UCSD-AML1 (cell line): ENCODE data around the gene SCMH1.
"Not testable (repeated sequence)": the region's sequence is repeated elsewhere in the genome, so short reads cannot be mapped to it uniquely, and the experiment has no call there.

Experiments used
- DNase-seq: peaks from one replicate; lab custom pipeline; 2025; ENCODE audit not compliant: unreplicated experiment; lab: John Stamatoyannopoulos, UW

The SCMH1 gene

DNA sequence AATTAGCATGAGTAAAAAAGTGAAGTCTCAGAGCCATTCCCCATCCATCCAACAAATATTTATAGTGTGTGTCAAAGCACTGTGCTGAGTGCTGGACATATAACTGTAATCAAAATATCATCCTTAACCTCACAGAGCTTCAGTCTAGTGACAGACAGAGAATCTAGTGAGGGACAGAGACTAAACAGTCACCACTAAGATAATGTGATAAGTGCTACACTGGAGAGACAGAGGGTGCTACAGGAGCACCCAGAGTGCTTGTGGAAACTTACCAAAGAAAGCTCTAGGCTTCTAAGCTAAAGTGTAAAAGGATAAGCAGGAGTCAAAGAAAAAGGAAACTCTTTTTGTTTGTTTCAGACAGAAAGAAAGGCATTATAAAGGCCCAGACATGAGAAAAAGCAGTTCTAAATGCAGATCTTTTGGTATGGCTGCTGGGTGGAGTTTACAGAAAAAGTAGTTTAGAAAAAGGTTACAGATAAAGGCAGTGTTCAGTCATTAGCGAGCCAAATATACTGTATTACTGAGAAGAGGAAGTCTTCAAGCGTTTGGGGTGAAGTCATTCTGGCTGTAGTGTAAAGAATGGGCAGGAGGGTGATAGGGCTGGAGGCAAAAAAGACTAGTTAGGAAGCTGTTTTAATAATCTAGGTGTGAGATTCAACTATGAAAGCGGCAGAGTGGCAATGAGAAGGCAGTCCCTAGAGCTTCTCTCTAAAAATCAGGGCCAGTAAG, 83.8 kb downstream of the SCMH1 start:
- DNase-seq, result no peak

DNA sequence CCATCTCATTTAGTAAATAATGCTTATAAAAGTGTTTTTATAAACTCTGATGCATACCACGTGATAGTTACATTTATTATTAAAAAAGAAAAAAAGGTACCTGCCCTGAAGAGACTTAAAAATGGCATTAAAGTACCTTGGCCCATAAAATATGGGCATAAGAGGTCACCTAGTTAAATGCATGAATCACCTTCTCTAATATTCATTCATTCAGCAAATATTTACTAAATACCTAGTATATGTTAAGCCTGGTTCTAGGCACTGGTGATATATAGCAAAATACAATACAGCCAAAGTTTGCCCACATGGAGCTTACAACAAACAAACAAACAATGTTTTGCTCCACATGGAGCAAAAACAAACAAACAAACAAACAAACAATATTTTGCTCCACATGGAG, 87.0 kb downstream of the SCMH1 start:
- no peak for DNase-seq

DNA sequence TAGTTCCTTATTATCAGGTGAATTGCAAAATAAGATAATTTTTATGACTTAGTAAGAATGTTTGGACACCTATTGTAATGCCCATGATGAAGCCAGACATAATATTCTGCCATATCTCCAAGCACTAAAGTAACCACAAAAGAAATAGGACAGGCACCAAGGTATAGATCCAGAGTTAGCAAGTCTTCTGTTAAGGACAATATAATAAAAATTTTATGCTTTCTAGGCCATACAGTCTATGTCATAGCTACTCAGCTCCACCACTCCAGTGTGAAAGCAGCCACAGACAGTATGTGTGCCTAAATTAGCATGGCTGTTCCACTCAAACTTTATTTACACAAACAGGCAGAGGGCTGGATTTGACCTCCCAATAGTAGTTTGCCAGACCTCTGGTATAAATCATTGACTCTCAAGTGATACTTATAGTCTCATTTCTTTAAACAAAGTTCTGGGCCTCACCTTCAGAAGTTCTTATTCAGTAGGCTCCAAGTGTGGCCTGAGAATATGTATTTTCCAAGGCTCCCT, 88.3 kb downstream of the SCMH1 start:
- no peak for DNase-seq

DNA sequence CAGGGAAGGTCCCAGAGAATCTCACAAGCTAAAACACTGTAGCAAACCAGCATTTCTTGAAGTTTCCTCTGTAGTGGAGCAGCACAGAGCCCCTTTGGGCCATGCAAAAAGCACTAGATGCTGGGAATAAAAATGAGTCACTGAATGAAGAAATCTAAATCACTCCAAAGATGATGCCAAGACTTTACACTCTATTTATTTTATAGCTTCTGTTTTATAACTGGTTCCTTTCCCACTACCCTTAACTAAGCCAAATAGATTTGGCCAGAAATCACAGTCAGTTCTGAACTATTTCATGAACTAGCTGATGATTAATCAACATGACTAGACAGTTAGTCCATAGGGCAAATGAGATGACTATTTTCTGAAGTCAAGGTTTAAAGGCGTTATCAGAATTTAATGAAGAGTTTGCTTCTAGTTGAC, 89.5 kb downstream of the SCMH1 start:
- DNase-seq, result no peak

DNA sequence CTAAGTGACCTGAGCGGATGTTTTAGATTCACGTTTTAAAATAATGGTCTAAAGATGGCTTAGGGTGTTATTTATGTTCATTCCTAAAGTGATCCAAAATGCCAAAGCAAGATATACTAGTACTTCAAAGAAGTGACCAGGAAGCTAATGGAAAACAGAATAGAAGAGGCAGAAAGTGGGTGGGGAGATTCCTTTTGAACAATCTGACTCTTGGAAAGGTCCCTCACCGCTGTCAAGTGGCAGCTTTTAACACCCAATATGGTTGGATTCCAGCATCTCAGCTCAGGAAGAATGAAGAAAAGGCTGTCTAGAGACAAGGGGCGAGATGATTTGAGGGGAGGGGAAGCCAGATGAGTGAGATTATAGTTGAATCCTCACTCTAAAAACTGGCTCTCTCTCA, 90.3 kb downstream of the SCMH1 start:
- DNase-seq, result no peak

DNA sequence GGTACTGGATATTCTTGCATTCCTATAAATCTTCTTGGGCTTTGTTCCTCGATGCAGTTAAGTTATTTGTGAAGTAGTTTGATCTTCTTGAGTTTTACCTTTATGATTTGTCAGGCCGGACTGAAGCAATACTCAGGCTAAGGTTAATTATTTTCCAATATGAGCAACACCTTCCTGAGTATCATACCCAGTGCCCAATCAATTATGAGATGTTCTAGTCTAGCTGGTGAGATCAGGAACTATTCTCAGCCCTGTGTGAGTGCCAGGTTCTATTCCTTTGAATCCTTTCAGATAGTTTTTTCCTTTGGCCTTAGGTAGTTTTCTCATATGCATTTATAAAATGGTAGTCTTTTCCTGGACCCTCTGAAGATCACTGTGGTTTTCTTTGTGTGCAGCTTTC, 92.5 kb downstream of the SCMH1 start:
- DNase-seq, result no peak

DNA sequence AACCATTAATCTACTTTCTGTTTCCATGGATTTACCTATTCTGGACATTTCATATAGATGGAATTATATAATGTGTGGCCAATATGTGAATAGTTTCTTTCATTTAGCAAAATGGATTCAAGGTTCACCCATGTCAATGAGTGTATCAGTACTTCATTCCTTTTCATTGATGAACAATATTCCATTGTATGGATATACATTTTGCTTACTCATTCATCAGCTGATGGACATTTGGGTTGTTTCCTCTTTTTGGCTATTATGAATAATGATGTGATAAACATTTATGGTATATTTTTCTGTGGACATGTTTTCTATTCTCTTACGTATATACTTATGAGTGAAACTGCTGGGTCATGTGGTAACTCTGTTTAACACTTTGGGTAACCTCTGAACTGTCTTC, 97.8 kb downstream of the SCMH1 start:
- no peak for DNase-seq

DNA sequence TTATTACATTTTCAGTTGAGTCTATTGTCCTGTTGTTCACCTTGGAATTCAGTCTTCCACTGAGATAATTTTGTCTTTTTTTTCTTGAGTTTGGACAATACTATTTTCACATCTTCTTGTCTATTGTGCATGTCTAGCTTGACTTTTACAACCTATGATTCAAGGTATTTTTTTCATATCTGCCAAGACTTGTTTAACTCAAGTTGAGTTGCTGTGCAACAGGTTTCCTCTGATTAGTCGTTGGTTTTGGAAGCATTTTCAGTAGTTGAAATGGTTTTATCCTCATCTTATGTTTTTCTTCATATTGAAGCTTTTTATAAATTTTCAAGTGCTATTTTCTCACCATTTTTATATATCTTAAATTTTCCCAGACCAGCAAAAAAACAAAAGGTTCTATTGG, 103.6 kb downstream of the SCMH1 start:
- DNase-seq, result no peak

DNA sequence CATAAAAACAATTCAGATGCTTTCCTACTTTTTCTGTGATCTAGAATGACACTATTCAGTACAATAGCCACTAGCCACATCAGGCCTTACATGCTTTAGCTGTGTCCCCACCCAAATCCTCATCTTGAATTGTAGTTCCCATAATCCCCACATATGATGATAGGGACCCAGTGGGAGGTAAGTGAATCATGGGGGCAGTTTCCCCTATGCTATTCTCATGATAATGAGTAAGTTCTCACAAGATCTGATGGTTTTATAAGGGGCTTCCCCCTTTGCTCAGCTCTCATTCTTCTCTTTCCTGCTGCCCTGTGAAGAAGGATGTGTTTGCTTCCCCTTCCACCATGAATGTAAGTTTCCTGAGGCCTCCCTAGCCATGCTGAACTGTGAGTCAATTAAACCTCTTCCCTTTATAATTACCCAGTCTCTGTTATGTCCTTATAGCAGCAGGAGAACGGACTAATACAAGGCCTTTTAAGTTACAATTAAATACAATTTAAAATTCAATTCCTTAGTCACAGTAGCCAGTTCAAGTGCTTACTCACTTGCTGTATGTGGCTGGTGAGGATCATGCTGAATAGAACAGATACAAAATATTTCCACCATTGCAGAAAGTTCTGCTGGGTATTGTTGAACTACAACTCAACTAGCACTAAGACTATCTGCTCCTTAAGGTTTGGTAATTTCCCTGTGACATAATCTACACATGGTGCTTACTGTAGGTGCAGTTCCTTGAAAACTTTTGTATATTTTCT, 106.7 kb downstream of the SCMH1 start:
- DNase-seq, result no peak

DNA sequence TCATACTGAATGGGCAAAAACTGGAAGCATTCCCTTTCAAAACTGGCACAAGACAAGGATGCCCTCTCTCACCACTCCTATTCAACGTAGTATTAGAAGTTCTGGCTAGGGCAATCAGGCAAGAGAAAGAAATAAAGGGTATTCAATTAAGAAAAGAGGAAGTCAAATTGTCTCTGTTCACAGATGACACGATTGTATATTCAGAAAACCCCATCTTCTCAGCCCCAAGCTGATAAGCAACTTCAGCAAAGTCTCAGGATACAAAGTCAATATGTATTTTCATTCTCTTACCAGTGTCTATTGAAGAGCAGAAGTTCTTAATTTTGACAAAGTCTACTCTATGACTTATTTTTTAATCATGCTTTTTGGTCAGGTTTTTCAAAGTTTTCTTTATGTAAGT, 107.8 kb downstream of the SCMH1 start:
- DNase-seq, result not testable (repeated sequence)

DNA sequence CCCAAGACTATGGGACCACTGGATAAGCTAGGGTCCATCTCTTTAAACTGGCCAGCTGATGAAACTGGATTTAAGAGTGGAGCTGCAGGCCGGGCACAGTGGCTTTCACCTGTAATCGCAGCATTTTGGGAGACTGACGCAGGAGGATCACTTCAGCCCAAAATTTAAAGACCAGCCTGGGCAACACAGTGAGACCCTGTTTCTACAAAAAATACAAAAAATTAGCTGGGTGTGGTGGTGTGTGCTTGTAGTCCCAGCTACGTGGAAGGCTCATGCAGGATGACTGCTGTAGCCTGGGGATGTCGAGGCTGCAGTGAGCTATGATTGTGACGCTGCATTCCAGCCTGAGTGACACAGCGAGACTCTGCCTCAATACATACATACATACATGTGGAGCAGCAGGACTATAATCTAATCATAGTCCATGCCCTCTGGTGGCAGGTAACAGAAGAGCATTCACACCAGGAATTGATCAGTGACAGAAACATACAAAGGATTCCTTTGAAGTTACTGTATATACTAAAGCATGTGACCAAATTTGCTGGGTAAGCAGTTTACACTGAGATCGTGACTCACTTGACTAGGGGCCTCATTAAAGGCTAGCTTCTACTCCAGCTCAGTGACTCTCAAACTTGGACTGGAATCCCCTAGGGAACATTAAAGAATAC, 119.1 kb downstream of the SCMH1 start:
- DNase-seq, result no peak

DNA sequence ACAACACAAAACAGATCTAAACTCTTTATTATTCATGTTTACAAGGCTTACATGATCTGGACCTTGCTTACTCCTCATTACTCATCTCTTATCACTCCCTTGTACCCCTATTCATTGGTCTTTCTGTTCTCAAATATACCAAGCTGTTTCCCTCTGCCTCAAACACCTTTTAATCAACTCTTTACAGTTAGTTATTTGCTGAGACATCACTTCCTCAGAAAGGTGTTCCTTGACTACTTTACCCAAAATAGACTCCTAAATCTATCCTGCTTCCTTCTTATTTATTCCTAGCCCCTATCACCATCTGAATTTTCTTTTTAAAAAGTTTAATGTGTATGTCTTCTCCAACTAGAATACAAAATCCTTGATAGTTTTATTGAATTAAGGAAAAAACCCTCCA, 120.0 kb downstream of the SCMH1 start:
- DNase-seq, result no peak

DNA sequence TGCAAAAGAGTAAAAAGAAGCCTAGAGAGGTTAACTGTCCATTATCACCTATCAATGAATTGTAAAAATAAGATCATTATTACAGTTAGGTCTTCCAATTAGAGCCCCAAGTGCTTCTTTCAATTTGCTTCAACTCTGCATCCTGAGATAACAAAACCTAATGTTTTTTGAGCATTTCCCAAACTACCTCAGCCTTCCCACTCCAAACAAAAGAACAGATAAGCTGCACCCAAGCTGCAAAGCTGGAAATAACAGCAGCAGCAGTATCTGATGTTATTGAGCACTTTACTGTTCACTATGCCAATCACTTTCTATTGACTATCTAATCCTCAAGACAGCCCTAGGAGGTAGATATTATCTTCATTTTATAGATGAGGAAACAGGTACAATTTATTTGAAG, 123.5 kb downstream of the SCMH1 start:
- no peak for DNase-seq

DNA sequence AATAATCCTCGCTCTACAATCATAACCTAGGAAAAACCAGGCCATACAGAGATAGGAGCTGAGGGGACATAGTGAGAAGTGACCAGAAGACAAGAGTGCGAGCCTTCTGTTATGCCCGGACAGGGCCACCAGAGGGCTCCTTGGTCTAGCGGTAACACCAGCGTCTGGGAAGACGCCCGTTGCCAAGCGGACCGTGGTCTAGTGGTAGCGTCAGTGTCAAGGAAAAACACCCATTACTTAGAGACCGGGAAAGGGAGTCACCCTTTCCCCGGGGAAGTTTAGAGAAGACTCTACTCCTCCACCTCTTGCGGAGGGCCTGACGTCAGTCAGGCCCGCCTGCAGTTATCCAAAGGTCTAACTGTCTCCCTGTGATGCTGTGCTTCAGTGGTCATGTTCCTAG, 124.9 kb downstream of the SCMH1 start:
- not testable (repeated sequence) for DNase-seq

DNA sequence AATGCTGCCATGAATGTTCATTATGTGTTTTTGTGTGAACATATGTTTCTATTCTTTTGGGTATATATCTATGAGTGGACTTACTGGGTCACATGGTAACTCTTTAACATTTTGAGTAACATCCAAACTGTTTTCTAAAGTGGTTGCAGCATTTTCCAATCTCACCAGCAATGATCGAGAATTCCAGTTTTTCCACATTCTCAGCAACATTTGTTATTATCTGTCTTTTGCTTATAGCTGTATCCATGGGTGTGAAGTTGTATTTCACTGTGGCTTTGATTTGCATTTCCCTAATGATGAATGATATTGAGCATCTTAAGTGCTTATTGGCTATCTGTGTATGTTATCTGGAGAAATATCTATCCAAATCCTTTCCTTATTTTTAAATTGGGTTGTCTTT, 131.4 kb downstream of the SCMH1 start:
- no peak for DNase-seq

DNA sequence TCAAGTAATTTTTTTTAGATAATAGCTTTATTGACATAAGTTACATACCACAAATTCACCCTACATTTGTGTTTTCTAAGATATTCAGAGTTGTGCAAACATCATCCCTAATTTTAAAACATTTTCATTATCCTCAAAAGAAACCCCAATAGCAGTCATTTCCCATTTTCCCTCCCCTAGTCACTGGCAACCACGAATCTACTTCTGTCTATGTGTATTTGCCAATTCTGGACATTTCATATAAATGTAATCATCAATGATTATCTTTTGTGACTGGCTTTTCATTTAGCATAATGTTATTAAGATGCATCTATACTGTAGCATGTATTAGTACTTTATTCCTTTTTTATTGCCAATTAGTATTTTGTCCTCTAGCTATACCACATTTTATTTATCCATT, 131.8 kb downstream of the SCMH1 start:
- DNase-seq, result no peak

DNA sequence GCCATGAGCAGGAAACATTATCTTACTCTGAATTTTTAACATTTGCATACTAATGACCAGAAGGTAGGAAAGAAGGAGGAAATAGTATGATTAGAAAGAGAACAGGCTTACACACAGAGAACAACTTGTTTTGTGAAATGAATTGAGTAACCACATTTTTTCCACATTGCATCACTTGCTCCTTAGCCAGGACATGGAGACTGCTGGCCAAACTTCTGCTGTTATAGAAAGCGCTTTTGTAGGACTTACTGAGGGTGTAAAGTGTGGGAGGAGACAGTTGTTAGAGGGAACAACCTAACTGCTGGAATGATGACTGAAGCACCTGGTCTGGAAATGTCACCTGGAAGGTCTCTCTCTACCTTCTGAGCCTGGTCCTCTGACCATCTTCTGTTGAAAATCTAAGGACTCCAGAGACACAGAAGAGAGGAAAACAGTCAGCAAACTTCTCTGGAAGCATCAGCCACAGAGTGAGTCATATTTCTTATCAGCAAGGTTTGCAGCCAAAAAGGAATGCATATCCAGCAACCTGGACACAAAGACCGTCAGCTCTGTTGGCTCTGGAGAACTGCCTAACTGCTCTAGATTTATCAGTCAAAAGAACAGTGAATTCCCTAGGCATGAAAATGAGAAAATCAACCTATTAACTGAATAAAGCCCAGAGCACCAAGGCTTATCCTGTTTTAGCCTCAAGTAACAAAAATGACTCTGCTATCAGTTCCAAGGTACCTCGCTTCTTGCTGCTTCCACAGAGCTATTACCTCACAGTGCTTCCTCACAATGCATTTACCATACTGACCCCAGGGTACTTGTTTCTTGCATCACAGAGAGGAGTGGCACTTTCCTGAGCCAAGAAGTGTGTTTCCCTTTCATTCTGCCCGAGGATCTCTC, 132.6 kb downstream of the SCMH1 start:
- DNase-seq, result no peak

DNA sequence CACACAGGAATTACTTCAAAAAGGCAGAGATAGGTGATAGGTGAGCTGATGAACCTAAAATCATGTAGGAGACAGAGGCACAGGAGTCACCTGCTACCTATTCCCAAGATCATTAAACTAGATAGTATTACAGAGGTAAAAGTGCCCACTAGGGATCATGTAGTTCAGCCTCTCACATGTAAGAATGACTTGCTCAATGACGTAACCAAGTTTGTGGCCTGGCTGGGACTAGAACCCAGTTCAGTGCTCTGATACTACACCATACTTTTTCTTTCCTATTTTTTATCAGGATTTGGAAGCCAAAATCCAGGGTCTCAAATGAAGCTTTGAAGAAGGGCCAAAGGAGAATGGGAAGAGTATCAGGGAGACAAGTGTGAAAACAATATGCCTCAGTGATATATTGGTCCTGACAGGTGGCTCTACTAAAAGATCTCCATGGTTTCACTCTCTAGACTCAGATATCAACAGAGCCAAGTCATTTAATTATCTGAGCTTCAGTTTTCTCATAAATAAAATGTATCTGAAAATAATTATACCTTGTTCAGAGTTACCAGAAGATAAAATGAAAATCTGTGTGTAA, 133.3 kb downstream of the SCMH1 start:
- no peak for DNase-seq

DNA sequence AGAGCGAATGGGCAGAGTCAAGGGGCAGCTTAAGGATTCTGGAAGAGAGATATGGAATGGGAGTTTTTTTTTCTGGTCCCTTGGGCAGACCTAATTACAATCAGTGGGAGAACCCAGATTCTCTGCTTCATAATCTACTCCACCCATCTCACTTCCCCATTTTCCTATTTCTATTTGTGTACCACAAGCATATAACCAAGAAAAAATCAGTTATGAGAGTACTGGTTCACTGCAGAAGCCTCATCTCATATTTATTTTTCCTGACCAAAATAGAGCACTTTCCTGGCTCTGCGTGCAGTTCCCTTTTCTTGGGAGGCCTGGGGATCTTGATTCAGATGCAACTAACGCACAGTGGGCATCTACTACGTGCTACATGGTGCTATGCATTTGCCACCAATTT, 138.3 kb downstream of the SCMH1 start:
- DNase-seq, result no peak

DNA sequence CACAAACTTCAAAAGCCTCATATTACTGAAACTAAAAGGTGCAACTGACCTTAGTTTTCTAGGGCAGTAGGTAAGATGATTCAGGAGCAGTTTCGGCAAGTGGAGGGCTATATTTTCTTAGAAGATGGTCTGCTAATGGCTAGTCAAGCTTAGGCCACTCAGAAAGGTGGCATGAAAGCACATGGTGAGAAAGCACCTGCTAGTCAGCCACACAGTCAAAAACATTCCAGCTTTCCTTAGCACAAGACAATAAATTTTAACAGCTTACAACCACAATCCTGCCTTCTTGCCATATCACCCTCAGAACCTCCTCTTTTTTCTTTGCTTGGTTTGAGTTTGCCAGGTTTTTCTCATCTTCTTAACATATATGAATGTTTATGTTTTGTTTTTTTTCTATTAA, 139.5 kb downstream of the SCMH1 start:
- DNase-seq, result no peak
